Osteoblast (primary cell): Measurements from ENCODE around the gene PLXDC2. TPM values are rescaled to one million over a fixed set of nuclear protein-coding genes. Genes with fewer than 3 reads are reported as not detected.

Experiments
- DNase-seq: peaks from one replicate; pipeline ENCODE4 v3.0.0; 2011; ENCODE audit warnings: low spot score, mixed read lengths; ENCODE audit not compliant: insufficient read length; ENCODE audit errors: missing footprints
- H2AFZ ChIP-seq: 2 replicates; pipeline ENCODE4 v1.6.0; 2011; ENCODE audit warnings: mild to moderate bottlenecking, low read length
- H3K27ac ChIP-seq: 2 replicates; pipeline ENCODE4 v1.5.1; 2011; ENCODE audit warnings: mild to moderate bottlenecking, low read depth, low read length, moderate library complexity
- H3K27me3 ChIP-seq: 2 replicates; pipeline ENCODE4 v1.6.0; 2012; ENCODE audit warnings: mild to moderate bottlenecking, control low read depth, inconsistent platforms, low read length, moderate library complexity; ENCODE audit not compliant: insufficient read depth
- H3K36me3 ChIP-seq: 2 replicates; pipeline ENCODE4 v1.5.1; 2011; ENCODE audit warnings: mild to moderate bottlenecking, low read length, control low read depth, moderate library complexity; ENCODE audit not compliant: insufficient read depth
- H3K4me1 ChIP-seq: 2 replicates; pipeline ENCODE4 v1.5.1; 2011; ENCODE audit warnings: mild to moderate bottlenecking, low read length, control low read depth, moderate library complexity; ENCODE audit not compliant: insufficient read depth
- H3K4me2 ChIP-seq: 2 replicates; pipeline ENCODE4 v1.6.0; 2011; ENCODE audit warnings: mild to moderate bottlenecking, low read length; ENCODE audit not compliant: insufficient read depth
- H3K4me3 ChIP-seq: fragments of 200-600 bp; sonication (generic); 3 replicates; pipeline ENCODE4 v1.5.1; 2012; ENCODE audit warnings: mild to moderate bottlenecking, low read length, inconsistent platforms; ENCODE audit not compliant: insufficient read depth
- H3K79me2 ChIP-seq: 2 replicates; pipeline ENCODE4 v1.6.0; 2012; ENCODE audit warnings: mild to moderate bottlenecking, low read length, control low read depth, inconsistent platforms; ENCODE audit not compliant: insufficient read depth
- H3K9me3 ChIP-seq: 2 replicates; pipeline ENCODE4 v1.5.1; 2011; ENCODE audit warnings: low read depth, low read length, control low read depth
- H4K20me1 ChIP-seq: 2 replicates; pipeline ENCODE4 v1.6.0; 2012; ENCODE audit warnings: mild to moderate bottlenecking, low read length, control low read depth; ENCODE audit not compliant: insufficient read depth
- total RNA-seq: library from RNA; depleted of rRNA; stranded (reverse); fragments of >200 nt; gene quantifications from 2 replicates; pipeline ENCODE4 v1.2.3, GENCODE V29; 2012
- TF ChIP-seq, protein P1 (sequence below): IDR thresholded peaks from 2 replicates; pipeline ENCODE4 v1.5.1; 2011; ENCODE audit warnings: mild to moderate bottlenecking, low read depth, low read length, moderate library complexity; ENCODE audit errors: extremely low read depth

The PLXDC2 gene
- total RNA-seq, 1 donor: 63.3 TPM

DNA sequence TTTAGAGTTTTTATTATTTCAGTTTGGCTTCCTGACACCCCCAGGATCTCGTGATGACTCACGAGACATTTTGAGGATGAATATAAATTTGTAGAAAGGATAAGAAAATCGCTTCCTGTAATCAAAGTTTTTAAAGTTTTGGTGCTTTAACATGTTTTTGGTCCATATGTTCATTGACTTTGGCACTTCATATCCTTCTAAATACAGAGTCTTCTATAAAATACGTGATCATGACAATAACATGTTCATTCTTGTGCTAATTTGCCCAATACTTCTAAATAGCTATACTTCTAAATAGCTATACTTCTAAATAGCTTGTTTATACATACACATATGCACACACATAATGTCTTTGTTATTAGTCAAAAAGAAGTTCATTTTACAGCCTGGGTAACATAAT lies 341.9 kb downstream of the PLXDC2 start:
- no peak overlapping the region for H3K4me3 ChIP-seq
- no peak for DNase-seq
- H3K4me2 ChIP-seq: no peak overlapping the region
- TF ChIP-seq, protein P1, sequence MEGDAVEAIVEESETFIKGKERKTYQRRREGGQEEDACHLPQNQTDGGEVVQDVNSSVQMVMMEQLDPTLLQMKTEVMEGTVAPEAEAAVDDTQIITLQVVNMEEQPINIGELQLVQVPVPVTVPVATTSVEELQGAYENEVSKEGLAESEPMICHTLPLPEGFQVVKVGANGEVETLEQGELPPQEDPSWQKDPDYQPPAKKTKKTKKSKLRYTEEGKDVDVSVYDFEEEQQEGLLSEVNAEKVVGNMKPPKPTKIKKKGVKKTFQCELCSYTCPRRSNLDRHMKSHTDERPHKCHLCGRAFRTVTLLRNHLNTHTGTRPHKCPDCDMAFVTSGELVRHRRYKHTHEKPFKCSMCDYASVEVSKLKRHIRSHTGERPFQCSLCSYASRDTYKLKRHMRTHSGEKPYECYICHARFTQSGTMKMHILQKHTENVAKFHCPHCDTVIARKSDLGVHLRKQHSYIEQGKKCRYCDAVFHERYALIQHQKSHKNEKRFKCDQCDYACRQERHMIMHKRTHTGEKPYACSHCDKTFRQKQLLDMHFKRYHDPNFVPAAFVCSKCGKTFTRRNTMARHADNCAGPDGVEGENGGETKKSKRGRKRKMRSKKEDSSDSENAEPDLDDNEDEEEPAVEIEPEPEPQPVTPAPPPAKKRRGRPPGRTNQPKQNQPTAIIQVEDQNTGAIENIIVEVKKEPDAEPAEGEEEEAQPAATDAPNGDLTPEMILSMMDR: no peak
- H3K27me3 ChIP-seq: no peaks in the 10 kb centered on the region
- no peaks in the 10 kb centered on the region for H3K36me3 ChIP-seq
- no peaks in the 10 kb centered on the region for H3K9me3 ChIP-seq
- H3K79me2 ChIP-seq: no peaks in the 10 kb centered on the region
- H3K27ac ChIP-seq: no peak overlapping the region
- H3K4me1 ChIP-seq: no peaks in the 10 kb centered on the region
- H2AFZ ChIP-seq: no peak overlapping the region
- no peaks in the 10 kb centered on the region for H4K20me1 ChIP-seq

DNA sequence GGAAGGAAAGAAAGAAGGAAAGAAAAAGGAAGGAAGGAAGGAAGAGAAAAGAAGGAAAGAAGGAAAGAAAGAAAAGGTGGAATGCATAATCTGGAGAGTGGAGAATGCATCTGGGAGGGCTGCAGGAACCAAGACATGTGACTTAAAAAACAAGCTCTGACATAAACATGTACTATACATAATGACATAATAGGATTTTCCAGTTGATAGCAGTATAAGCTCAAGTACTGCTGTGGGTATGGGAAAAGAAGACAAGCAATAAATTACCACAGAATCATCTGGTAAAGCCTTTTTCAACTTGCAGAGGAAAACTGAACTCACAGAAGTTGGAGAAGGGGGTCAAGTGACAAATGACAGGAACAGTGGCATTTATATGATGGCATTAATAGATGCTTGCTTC lies 345.9 kb downstream of the PLXDC2 start:
- no peaks in the 10 kb centered on the region for H3K9me3 ChIP-seq

DNA sequence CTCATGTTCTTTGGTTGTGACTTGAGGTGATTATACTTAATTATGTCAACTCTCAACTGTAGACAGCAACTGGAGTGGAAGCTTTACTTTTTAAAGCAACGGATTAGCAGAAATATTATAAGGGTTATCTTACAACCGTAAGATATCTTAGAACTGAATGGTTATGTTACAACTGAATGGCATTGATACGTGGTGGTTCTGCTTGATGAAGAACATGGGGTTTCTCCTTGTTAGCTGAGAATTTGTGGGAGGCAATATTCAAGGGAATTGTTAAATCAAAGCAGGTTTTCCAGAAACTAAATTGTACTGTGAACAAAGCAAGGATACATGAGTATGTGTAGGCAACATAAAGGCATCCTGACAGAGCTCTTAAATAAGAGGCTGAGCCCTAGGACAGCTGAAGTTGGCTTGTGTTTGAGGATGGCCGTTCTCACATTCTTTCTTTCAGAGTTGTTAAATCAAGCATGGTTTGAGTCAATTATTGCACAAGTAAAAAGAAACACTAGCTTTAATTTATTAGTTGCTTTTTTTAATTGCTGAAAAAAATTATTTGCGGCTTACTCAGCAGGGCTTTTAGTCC lies 350.0 kb downstream of the PLXDC2 start:
- H3K9me3 ChIP-seq: no peaks in the 10 kb centered on the region
- no peaks in the 10 kb centered on the region for H3K36me3 ChIP-seq
- H2AFZ ChIP-seq: no peak overlapping the region
- H3K4me3 ChIP-seq: no peak overlapping the region
- no peaks in the 10 kb centered on the region for H3K79me2 ChIP-seq
- TF ChIP-seq, protein P1: no peak
- H3K4me2 ChIP-seq: no peak overlapping the region
- no peak overlapping the region for H3K27ac ChIP-seq
- no peak for DNase-seq
- no peaks in the 10 kb centered on the region for H4K20me1 ChIP-seq
- H3K4me1 ChIP-seq: no peaks in the 10 kb centered on the region
- H3K27me3 ChIP-seq: no peaks in the 10 kb centered on the region

More for the DNA sequence above, 345.9 kb downstream of the PLXDC2 start:
- H2AFZ ChIP-seq: no peak overlapping the region
- H3K27me3 ChIP-seq: no peaks in the 10 kb centered on the region
- no peak overlapping the region for H3K27ac ChIP-seq
- no peaks in the 10 kb centered on the region for H3K4me1 ChIP-seq
- H3K79me2 ChIP-seq: no peaks in the 10 kb centered on the region
- no peak for DNase-seq
- H3K36me3 ChIP-seq: no peaks in the 10 kb centered on the region
- H4K20me1 ChIP-seq: no peaks in the 10 kb centered on the region
- no peak overlapping the region for H3K4me2 ChIP-seq
- TF ChIP-seq, protein P1: no peak
- no peak overlapping the region for H3K4me3 ChIP-seq

DNA sequence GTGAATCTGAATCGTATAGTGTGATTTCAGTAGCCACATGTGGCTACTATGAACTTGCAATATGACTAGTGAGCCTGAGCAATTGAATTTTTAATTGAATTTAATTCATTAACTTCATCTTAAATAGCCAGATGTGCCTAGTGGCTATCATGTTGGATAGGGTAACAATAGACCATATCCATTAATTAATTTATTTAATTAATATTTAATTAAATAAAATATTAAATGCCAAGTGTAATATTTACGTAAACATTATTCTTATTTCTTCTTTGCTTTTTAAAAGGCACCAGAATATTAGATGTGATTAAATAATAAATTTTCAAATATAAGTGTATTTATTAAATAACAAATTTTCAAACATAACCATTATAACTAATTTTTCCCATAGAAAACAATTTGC lies 354.4 kb downstream of the PLXDC2 start:
- no peak overlapping the region for H3K4me3 ChIP-seq
- H3K27me3 ChIP-seq: no peaks in the 10 kb centered on the region
- H3K4me2 ChIP-seq: no peak overlapping the region
- no peaks in the 10 kb centered on the region for H3K9me3 ChIP-seq
- no peaks in the 10 kb centered on the region for H3K79me2 ChIP-seq
- H4K20me1 ChIP-seq: no peaks in the 10 kb centered on the region
- TF ChIP-seq, protein P1: no peak
- DNase-seq: no peak
- H2AFZ ChIP-seq: no peak overlapping the region
- no peak overlapping the region for H3K27ac ChIP-seq
- H3K4me1 ChIP-seq: no peaks in the 10 kb centered on the region
- H3K36me3 ChIP-seq: no peaks in the 10 kb centered on the region
